GM21619 (cell line): ENCODE data around the gene EPHA8.

ENCODE experiments used
- ATAC-seq: cut with Tn5 transposase; IDR thresholded peaks from one replicate; pipeline ENCODE4 v1.9.1; 2021; ENCODE audit not compliant: unreplicated experiment

The EPHA8 gene

DNA sequence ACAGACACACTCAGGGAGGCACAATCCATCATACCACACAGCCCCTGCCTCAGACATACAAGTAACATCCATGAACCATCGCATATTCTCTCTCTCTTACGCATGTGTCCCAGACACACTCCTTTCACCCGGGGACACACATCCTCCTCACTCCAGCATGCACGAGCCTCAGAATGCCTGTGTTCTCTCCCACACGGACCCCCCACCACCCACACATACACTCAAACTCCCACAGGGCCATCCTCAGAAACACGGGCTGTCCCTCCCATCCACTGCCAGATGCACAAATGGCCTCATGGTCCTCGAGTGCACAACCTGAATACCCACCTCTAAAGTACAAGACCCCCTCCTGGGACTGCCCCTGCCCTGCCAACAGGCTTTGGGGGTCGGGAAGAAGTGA, 78.0 kb downstream of the EPHA8 start:
- ATAC-seq: no peak

DNA sequence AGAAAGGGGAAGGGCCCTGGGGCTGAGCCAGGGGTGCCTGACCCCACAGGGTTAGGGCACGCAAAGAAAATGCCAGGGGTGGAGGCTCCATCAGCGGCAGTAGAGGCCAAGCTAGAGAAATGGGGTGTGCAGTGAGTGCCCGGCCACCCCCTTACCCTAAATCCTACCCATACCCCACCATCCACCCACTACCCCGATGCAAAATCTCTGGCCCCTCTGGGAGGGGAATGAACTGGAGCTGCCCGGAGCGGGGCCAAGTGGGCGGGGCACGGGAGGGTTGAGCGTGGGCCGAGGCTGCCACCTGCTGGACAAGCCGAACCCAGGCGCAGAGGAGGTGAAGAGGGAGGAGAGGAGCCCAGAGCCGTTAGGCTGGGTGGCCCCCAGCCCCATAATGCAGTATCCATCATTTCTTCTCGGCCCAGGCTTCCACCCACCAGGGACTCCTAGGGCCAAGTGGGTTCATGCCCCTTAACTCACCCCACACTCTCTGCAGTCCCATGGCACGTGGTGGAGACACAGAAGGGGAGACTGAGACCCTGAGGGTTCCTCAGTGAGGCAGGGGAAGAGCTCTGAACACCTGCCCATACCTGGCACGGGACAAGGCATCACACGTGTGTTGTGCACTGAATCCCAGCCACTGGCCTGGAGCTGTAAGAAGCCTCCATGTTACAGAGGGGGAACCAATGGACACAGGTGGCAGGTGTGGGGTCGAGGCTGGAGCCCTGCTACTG, 78.8 kb downstream of the EPHA8 start:
- ATAC-seq: no peak

DNA sequence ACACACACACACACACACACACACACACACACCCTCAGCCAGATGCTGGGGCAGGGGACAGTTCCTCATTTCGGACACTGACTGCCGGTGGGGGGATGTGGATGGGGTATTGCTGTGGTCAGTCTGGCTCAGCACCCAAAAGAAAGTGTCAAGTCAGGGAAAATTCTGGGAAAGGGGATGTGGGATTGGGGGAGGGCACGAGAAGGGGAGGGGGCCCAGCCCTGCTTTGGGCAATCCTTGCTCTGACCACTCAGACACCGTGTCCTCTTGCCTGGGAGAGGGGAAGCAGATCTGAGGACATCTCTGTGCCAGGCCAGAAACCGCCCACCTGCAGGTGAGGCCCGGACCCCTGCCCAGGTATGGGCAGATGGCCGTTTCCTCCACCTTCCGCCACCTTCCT, 80.1 kb downstream of the EPHA8 start, which contains the start of gene C1QC:
C1QC (plus strand) TSS at position 253 of the 400 bp plus-strand sequence. CDS start 391 bp downstream, outside the sequence.
- ATAC-seq: no peak

DNA sequence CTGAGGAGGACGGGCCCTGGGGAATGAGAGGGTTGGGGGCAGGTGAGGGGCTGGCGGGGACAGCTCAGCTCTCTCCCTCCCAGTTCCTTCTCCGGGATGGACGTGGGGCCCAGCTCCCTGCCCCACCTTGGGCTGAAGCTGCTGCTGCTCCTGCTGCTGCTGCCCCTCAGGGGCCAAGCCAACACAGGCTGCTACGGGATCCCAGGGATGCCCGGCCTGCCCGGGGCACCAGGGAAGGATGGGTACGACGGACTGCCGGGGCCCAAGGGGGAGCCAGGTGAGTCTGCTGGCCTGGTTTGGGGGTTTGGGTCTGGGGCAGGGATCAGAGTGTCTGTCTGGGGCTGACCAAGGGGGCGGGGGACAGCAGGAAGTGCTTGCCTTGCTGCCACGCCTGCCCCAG, 80.6 kb downstream of the EPHA8 start:
- ATAC-seq: no peak

DNA sequence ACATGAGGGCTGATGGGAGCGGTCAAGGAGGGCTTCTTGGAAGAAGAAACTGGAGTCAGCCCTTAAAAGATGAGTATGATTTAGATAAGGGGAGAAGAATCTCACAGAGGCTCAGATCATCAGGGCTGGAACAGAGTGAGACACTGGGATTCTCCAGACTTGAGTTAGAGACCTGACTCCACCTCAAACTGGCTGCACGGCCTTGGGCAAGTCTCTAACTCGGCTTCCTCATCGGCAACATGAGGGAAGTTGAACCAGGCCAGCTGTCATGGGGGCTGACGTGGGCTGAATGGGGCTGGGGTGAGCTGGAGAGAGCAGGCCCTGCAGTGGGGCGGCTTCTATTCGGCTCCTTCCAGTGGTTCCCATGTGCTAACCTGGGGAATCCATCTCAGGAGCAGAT, 82.6 kb downstream of the EPHA8 start:
- no peak for ATAC-seq

DNA sequence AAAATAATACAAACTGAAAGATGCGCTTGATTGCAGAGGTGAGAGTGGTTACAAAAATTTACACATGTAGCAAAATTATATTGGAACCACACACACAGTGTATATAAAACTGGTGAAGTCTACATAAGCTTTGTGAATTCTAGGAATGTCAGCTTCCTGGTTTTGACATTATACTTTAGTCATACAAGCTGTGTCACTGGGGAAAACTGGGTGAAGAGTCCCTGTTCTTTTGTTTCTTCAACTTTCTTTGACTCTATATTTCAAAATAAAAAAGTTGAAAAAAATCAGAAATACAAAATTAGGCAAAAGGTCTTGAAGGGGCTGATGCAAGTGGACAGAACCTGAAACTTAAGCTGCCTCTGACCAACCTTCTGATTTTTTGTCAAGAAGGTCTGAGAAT, 83.1 kb downstream of the EPHA8 start:
- ATAC-seq: no peak

DNA sequence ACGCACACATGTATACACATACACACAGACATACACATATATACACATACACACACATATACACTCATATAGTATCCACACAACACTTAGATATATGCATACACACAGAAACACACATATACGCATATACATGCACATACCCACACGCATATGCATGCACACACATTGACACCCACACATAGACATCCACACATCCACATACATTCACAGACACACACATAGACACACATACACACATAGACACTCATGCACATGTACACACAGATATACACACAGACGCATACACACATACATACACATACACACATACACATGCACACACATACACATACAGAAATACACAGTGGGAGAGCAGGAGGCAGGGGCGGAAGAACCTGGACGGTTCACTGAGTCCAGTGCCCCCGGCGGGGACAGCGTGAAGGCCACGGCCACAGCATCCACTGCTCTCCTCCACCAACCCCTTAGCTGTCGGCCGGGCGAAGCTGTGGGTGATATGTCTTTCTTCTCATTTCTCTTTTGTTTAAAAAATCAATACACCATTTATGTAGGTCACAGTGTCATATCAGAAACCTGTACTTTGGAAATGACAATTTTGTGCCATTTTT, 86.9 kb downstream of the EPHA8 start:
- ATAC-seq: no peak

DNA sequence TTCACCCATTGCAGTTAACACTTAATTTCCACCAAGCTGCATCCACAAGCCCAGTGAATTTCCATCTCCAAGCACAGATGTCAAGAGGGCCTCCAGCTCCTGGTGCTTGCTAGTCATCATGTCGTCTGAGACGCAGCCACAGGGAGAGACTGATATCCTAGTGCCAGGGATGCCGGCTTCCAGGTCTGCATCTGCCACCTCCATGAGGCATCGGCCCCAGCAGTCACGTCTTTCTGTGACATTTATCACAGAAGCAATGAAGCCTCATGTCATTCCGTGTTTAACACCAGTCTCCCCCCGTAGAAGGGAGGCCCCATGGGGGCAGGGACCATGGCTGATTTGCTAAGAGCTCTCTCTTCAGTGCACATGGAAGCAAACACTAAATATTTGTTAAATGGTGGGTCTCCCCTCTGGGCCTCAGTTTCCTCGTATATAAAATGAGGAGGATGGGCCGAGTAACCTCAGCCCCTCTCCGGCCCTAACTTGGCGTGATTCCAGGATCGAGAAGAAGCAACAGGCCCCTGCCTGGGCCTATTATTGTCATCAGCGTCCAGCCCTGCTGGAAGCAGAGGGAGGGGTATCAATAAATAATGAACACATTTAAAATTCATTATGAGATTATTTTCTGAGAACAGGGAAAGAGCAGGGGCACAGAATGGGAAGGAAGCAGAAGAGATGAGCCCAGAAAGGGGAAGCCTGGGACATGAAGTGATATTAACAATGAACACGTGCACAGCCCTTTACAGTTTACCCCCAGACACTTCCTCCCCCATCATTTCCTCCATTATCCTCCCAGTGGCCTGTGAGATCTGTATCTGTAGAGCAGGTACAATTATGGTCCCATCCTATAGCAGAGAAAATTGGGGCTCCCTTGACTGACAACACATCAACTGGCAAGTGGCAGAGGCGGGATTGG, 88.9 kb downstream of the EPHA8 start:
- no peak for ATAC-seq

DNA sequence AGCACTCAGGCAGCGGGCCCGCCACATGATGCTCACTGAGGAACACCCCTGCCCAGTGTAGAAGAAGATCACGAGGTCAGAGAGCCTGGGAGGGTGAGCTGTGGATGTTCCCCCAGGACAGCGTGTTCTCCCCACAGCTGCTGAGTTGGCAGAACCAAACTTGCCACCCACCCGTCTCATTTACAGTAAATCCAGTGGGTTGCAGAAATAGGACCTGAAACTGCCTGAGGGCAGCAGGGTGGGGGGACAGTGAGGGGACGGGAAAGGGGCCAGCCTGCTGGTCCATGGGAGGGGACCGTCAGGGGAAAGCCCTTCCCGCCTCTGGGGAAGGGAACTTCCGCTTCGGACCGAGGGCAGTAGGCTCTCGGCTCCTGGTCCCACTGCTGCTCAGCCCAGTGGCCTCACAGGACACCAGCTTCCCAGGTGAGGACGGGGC, 89.6 kb downstream of the EPHA8 start, which contains the start of gene C1QB:
C1QB (plus strand) TSS at position 356 of the 436 bp plus-strand sequence. CDS start 6,227 bp downstream, outside the sequence.
- no peak for ATAC-seq
